ENCODE results near the gene ARFGEF3.
A peak's percentile ranks its signal among the peaks of the same experiment; 100 is the strongest.

The ARFGEF3 gene

GRCh38 chr6:138157986-138158638 lies 3.6 kb upstream of the ARFGEF3 start:
- peaks cover 59% of the 10 kb centered on the region for H3K27me3 Mint-ChIP-seq (ENCODE audit: low read depth)
- peaks cover 10% of the 10 kb centered on the region for H3K4me1 Mint-ChIP-seq (ENCODE audit: low read depth)
- peaks cover 5% of the 10 kb centered on the region for H3K36me3 Mint-ChIP-seq (ENCODE audit: low read depth)
- no peak overlapping the region for H3K4me3 Mint-ChIP-seq
- no peak overlapping the region for H3K27ac Mint-ChIP-seq
- peaks cover 5% of the 10 kb centered on the region for H3K9me3 Mint-ChIP-seq

GRCh38 chr6:138159246-138159645 lies 2.5 kb upstream of the ARFGEF3 start:
- peaks cover 5% of the 10 kb centered on the region for H3K36me3 Mint-ChIP-seq (ENCODE audit: low read depth)
- H3K9me3 Mint-ChIP-seq: no peaks in the 10 kb centered on the region
- peaks cover 65% of the 10 kb centered on the region for H3K27me3 Mint-ChIP-seq (ENCODE audit: low read depth)
- H3K4me3 Mint-ChIP-seq: no peak overlapping the region
- no peak overlapping the region for H3K27ac Mint-ChIP-seq
- peaks cover 10% of the 10 kb centered on the region for H3K4me1 Mint-ChIP-seq (ENCODE audit: low read depth)

GRCh38 chr6:138160329-138161087 lies 1.2 kb upstream of the ARFGEF3 start:
- peak overlapping the region; percentile 20 for H3K4me3 Mint-ChIP-seq
- peaks cover 5% of the 10 kb centered on the region for H3K36me3 Mint-ChIP-seq (ENCODE audit: low read depth)
- H3K27ac Mint-ChIP-seq: peak overlapping the region; percentile 3
- peaks cover 60% of the 10 kb centered on the region for H3K27me3 Mint-ChIP-seq (ENCODE audit: low read depth)
- H3K9me3 Mint-ChIP-seq: no peaks in the 10 kb centered on the region
- peaks cover 10% of the 10 kb centered on the region for H3K4me1 Mint-ChIP-seq (ENCODE audit: low read depth)

- H3K27me3 Mint-ChIP-seq (ENCODE audit: low read depth): peaks cover 58% of the 10 kb centered on the region
- peak overlapping the region; percentile 3 for H3K27ac Mint-ChIP-seq
- H3K9me3 Mint-ChIP-seq: no peaks in the 10 kb centered on the region
- H3K36me3 Mint-ChIP-seq (ENCODE audit: low read depth): peaks cover 5% of the 10 kb centered on the region
- H3K4me1 Mint-ChIP-seq (ENCODE audit: low read depth): peaks cover 10% of the 10 kb centered on the region
- peak overlapping the region; percentile 20 for H3K4me3 Mint-ChIP-seq
Observed at GRCh38 chr6:138161088-138161337, 726 bp upstream of the ARFGEF3 start.

- Mint-ChIP-seq H3K36me3 (ENCODE audit: low read depth) (peaks cover 5% of the 10 kb centered on the region), H3K27ac (no peak overlapping the region), H3K27me3 (ENCODE audit: low read depth) (peaks cover 50% of the 10 kb centered on the region), H3K4me3 (peak overlapping the region; percentile 49), H3K4me1 (ENCODE audit: low read depth) (peaks cover 10% of the 10 kb centered on the region), H3K9me3 (no peaks in the 10 kb centered on the region)
Observed at GRCh38 chr6:138162111-138162954, 594 bp downstream of the ARFGEF3 start.

- H3K36me3 Mint-ChIP-seq (ENCODE audit: low read depth): peaks cover 5% of the 10 kb centered on the region
- H3K4me3 Mint-ChIP-seq: peak overlapping the region; percentile 43
- H3K27ac Mint-ChIP-seq: no peak overlapping the region
- peaks cover 10% of the 10 kb centered on the region for H3K4me1 Mint-ChIP-seq (ENCODE audit: low read depth)
- H3K9me3 Mint-ChIP-seq: no peaks in the 10 kb centered on the region
- H3K27me3 Mint-ChIP-seq (ENCODE audit: low read depth): peaks cover 54% of the 10 kb centered on the region
Observed at GRCh38 chr6:138162955-138163575, 1.3 kb downstream of the ARFGEF3 start.

- Mint-ChIP-seq H3K4me1 (ENCODE audit: low read depth) (no peaks in the 10 kb centered on the region), H3K36me3 (ENCODE audit: low read depth) (peaks cover 3% of the 10 kb centered on the region), H3K27ac (no peak overlapping the region), H3K4me3 (no peak overlapping the region), H3K27me3 (ENCODE audit: low read depth) (peaks cover 34% of the 10 kb centered on the region), H3K9me3 (peaks cover 17% of the 10 kb centered on the region)
Observed at GRCh38 chr6:138175596-138175995, 13.9 kb downstream of the ARFGEF3 start.

- Mint-ChIP-seq H3K27ac (no peak overlapping the region), H3K4me1 (ENCODE audit: low read depth) (no peaks in the 10 kb centered on the region), H3K36me3 (ENCODE audit: low read depth) (peaks cover 3% of the 10 kb centered on the region), H3K4me3 (no peak overlapping the region), H3K9me3 (peaks cover 17% of the 10 kb centered on the region), H3K27me3 (ENCODE audit: low read depth) (peaks cover 29% of the 10 kb centered on the region)
Observed at GRCh38 chr6:138176652-138177232, 15.0 kb downstream of the ARFGEF3 start.

- Mint-ChIP-seq H3K9me3 (peaks cover 5% of the 10 kb centered on the region), H3K27me3 (ENCODE audit: low read depth) (peaks cover 21% of the 10 kb centered on the region)
Observed at GRCh38 chr6:138182939-138183789, 21.4 kb downstream of the ARFGEF3 start.

GRCh38 chr6:138183790-138184134 lies 22.0 kb downstream of the ARFGEF3 start:
- H3K9me3 Mint-ChIP-seq: no peaks in the 10 kb centered on the region
- no peak overlapping the region for H3K4me3 Mint-ChIP-seq
- no peaks in the 10 kb centered on the region for H3K4me1 Mint-ChIP-seq (ENCODE audit: low read depth)
- H3K27ac Mint-ChIP-seq: no peak overlapping the region
- H3K36me3 Mint-ChIP-seq (ENCODE audit: low read depth): no peaks in the 10 kb centered on the region
- peaks cover 18% of the 10 kb centered on the region for H3K27me3 Mint-ChIP-seq (ENCODE audit: low read depth)

More at GRCh38 chr6:138182939-138183789, 21.4 kb downstream of the ARFGEF3 start:
- Mint-ChIP-seq H3K27ac (no peak overlapping the region), H3K4me3 (no peak overlapping the region), H3K36me3 (ENCODE audit: low read depth) (peaks cover 1% of the 10 kb centered on the region), H3K4me1 (ENCODE audit: low read depth) (no peaks in the 10 kb centered on the region)

GRCh38 chr6:138184230-138184629 lies 22.5 kb downstream of the ARFGEF3 start:
- Mint-ChIP-seq H3K36me3 (ENCODE audit: low read depth) (no peaks in the 10 kb centered on the region), H3K27me3 (ENCODE audit: low read depth) (peaks cover 22% of the 10 kb centered on the region), H3K27ac (no peak overlapping the region), H3K4me1 (ENCODE audit: low read depth) (no peaks in the 10 kb centered on the region), H3K4me3 (no peak overlapping the region), H3K9me3 (no peaks in the 10 kb centered on the region)

GRCh38 chr6:138187156-138187555 lies 25.4 kb downstream of the ARFGEF3 start:
- H3K9me3 Mint-ChIP-seq: no peaks in the 10 kb centered on the region
- H3K36me3 Mint-ChIP-seq (ENCODE audit: low read depth): no peaks in the 10 kb centered on the region
- H3K4me3 Mint-ChIP-seq: no peak overlapping the region
- no peaks in the 10 kb centered on the region for H3K4me1 Mint-ChIP-seq (ENCODE audit: low read depth)
- H3K27me3 Mint-ChIP-seq (ENCODE audit: low read depth): peaks cover 14% of the 10 kb centered on the region
- no peak overlapping the region for H3K27ac Mint-ChIP-seq

GRCh38 chr6:138188278-138188941 lies 26.7 kb downstream of the ARFGEF3 start:
- H3K4me3 Mint-ChIP-seq: no peak overlapping the region
- no peaks in the 10 kb centered on the region for H3K4me1 Mint-ChIP-seq (ENCODE audit: low read depth)
- H3K36me3 Mint-ChIP-seq (ENCODE audit: low read depth): no peaks in the 10 kb centered on the region
- H3K27me3 Mint-ChIP-seq (ENCODE audit: low read depth): peaks cover 8% of the 10 kb centered on the region
- H3K9me3 Mint-ChIP-seq: no peaks in the 10 kb centered on the region
- H3K27ac Mint-ChIP-seq: no peak overlapping the region
